ENCODE measurements around the gene CCNY.

- TF ChIP-seq CHD2 (IDR thresholded peaks at IDR 0.05; ENCODE audit: low read length, partially characterized antibody) = no peak
- TF ChIP-seq SREBF2 (IDR thresholded peaks at IDR 0.05) = no peak
- no peak for TF ChIP-seq USF2 (IDR thresholded peaks at IDR 0.05)
- no peak for TF ChIP-seq POLR2AphosphoS2 (conservative IDR thresholded peaks at IDR 0.05; ENCODE audit: low read length)
- no peak for TF ChIP-seq MAFK (IDR thresholded peaks at IDR 0.05; ENCODE audit: partially characterized antibody)
- TF ChIP-seq EP300 (IDR thresholded peaks at IDR 0.05) = no peak
- no peak for TF ChIP-seq HOXA7 (CRISPR knock-in tag; IDR thresholded peaks at IDR 0.05)
- TF ChIP-seq JUNB (IDR thresholded peaks at IDR 0.05) = no peak
- TF ChIP-seq REST (IDR thresholded peaks at IDR 0.05) = no peak
- TF ChIP-seq MAZ (IDR thresholded peaks at IDR 0.05; ENCODE audit: borderline replicate concordance, low read depth, low read length) = no peak
- no peak for TF ChIP-seq CTCF (IDR thresholded peaks at IDR 0.05)
- TF ChIP-seq EHMT2 (IDR thresholded peaks at IDR 0.05; ENCODE audit: low read depth) = no peak
- TF ChIP-seq POLR2A (IDR thresholded peaks at IDR 0.05; ENCODE audit: low read length) = no peak
- TF ChIP-seq HDAC2 (IDR thresholded peaks at IDR 0.05) = no peak
Observed at GRCh38 chr10:35417795-35418194, 81.5 kb downstream of the CCNY start.
